Effector memory CD4-positive, alpha-beta T cell (primary cell): ENCODE measurements around the gene CCDC92B.

Source experiments
- DNase-seq, 3 donors: peaks; one replicate each; pipeline ENCODE4 v3.0.0-alpha.2; 2020
- H3K27ac ChIP-seq: 2 replicates; pipeline ENCODE4 v1.7.0; 2013; ENCODE audit warnings: mild to moderate bottlenecking, low read length, moderate library complexity; ENCODE audit not compliant: insufficient read depth, poor library complexity, severe bottlenecking
- H3K27me3 ChIP-seq: replicated peaks from 2 replicates; pipeline ENCODE4 v1.7.0; 2013; ENCODE audit warnings: mild to moderate bottlenecking, low read length; ENCODE audit not compliant: insufficient read depth, control insufficient read depth, poor library complexity, severe bottlenecking
- H3K36me3 ChIP-seq: 2 replicates; pipeline ENCODE4 v1.7.0; 2013; ENCODE audit warnings: mild to moderate bottlenecking, low read length, moderate library complexity; ENCODE audit not compliant: control insufficient read depth, insufficient read depth
- H3K4me1 ChIP-seq: 2 replicates; pipeline ENCODE4 v1.7.0; 2013; ENCODE audit warnings: low read length, mild to moderate bottlenecking; ENCODE audit not compliant: control insufficient read depth, insufficient read depth, poor library complexity, severe bottlenecking
- H3K4me3 ChIP-seq: 2 replicates; pipeline ENCODE4 v1.7.0; 2013; ENCODE audit warnings: low read length, low read depth, mild to moderate bottlenecking; ENCODE audit not compliant: insufficient read depth, poor library complexity, severe bottlenecking
- H3K9me3 ChIP-seq: 2 replicates; pipeline ENCODE4 v1.7.0; 2013; ENCODE audit warnings: mild to moderate bottlenecking, low read length, moderate library complexity; ENCODE audit not compliant: control insufficient read depth

The CCDC92B gene

DNA sequence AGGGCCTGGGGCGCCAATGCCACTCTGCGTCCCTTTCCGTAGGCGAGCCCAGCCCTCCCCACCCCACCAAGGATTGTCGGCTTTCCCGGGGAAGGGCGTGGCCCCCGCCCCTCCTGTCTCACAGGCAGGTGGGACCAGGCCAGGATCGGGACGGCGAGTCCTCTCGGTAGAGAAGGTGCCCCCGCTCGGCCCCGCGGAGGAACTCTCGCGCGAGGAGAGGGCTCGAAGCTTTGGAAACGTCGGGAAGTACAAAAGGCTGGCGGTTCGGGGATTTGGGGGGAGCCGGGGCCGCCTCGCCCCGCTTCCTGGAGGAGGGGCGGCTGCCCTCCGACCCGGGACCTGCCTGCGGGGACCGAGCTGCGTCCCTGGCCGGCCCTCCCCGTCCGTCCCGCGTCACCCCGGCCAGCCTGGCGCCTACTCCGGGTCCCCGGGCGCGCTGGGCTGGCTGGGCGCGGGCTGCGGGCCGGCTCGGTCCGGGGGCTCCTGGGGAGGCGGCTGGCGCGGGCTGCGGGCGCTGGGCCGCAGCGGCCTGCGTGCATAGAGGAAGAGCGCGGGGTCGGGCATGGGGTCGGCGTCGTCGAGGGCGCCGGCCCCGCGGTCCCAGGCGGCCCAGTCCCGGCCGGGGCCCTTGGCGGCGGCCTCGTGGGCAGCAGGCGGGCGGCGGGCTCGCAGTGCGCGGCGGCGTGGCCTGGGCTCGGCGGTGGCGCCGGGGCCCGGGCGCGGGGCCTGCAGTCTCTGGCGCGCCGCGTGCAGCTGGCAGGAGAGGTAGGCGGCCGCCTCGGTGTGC, 25.3 kb downstream of the CCDC92B start:
- H3K27ac ChIP-seq = no peak overlapping the region
- no peaks in the 10 kb centered on the region for H3K9me3 ChIP-seq
- no peaks in the 10 kb centered on the region for H3K36me3 ChIP-seq
- no peaks in the 10 kb centered on the region for H3K27me3 ChIP-seq
- no peaks in the 10 kb centered on the region for H3K4me1 ChIP-seq
- H3K4me3 ChIP-seq = no peak overlapping the region
- no peak for DNase-seq

GRCh38 chr17:2723505-2723996, 25.9 kb downstream of the CCDC92B start:
- Histone ChIP-seq H3K4me3 (no peak overlapping the region), H3K4me1 (no peaks in the 10 kb centered on the region), H3K27ac (no peak overlapping the region), H3K9me3 (no peaks in the 10 kb centered on the region), H3K27me3 (no peaks in the 10 kb centered on the region), H3K36me3 (no peaks in the 10 kb centered on the region)
- no peak for DNase-seq

DNA sequence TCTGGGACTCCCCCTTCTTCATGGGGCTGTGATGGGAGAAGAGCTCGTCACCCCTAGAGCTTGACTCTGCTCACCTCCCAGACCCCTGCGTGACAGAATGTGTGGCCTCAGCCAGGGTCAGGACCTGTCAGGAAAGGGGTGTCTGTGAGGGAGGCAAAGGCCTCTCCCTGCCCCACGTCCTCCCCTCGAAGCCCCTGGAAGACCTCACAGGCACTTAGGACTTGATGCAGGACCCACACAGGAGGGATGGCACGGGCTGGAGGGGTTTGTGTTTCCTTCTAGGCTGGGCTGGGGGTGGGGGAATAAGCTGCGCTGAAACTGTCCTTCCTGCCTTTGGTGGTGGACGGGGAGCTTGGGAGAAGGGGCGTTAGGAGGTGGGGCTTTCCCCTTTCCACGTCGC, 26.8 kb downstream of the CCDC92B start:
- H3K4me1 ChIP-seq = no peaks in the 10 kb centered on the region
- H3K4me3 ChIP-seq = no peak overlapping the region
- H3K27ac ChIP-seq = no peak overlapping the region
- H3K27me3 ChIP-seq = no peaks in the 10 kb centered on the region
- no peaks in the 10 kb centered on the region for H3K9me3 ChIP-seq
- DNase-seq = no peak
- H3K36me3 ChIP-seq = no peaks in the 10 kb centered on the region

- no peaks in the 10 kb centered on the region for H3K4me1 ChIP-seq
- DNase-seq = no peak
- no peaks in the 10 kb centered on the region for H3K27me3 ChIP-seq
- H3K36me3 ChIP-seq = no peaks in the 10 kb centered on the region
- no peak overlapping the region for H3K27ac ChIP-seq
- H3K4me3 ChIP-seq = no peak overlapping the region
- H3K9me3 ChIP-seq = no peaks in the 10 kb centered on the region
These were observed 27.8 kb downstream of the CCDC92B start for GRCh38 chr17:2721603-2722002.

- Histone ChIP-seq H3K4me3 (no peak overlapping the region), H3K36me3 (no peaks in the 10 kb centered on the region), H3K9me3 (no peaks in the 10 kb centered on the region), H3K27me3 (no peaks in the 10 kb centered on the region), H3K4me1 (no peaks in the 10 kb centered on the region), H3K27ac (no peak overlapping the region)
- no peak for DNase-seq
These were observed 29.6 kb downstream of the CCDC92B start for GRCh38 chr17:2719861-2720260.

- H3K9me3 ChIP-seq = no peaks in the 10 kb centered on the region
- H3K27ac ChIP-seq = no peak overlapping the region
- no peak for DNase-seq
- H3K36me3 ChIP-seq = no peaks in the 10 kb centered on the region
- H3K4me3 ChIP-seq = no peak overlapping the region
- H3K27me3 ChIP-seq = no peaks in the 10 kb centered on the region
- H3K4me1 ChIP-seq = no peaks in the 10 kb centered on the region
These were observed 31.1 kb downstream of the CCDC92B start for GRCh38 chr17:2718150-2718938.

GRCh38 chr17:2716649-2717048, 32.8 kb downstream of the CCDC92B start:
- no peak overlapping the region for H3K4me3 ChIP-seq
- no peaks in the 10 kb centered on the region for H3K36me3 ChIP-seq
- H3K4me1 ChIP-seq = peaks cover 8% of the 10 kb centered on the region
- DNase-seq = no peak
- H3K9me3 ChIP-seq = no peaks in the 10 kb centered on the region
- H3K27ac ChIP-seq = no peak overlapping the region
- H3K27me3 ChIP-seq = no peaks in the 10 kb centered on the region

- Histone ChIP-seq H3K27me3 (no peaks in the 10 kb centered on the region), H3K4me1 (peaks cover 26% of the 10 kb centered on the region), H3K36me3 (no peaks in the 10 kb centered on the region), H3K27ac (no peak overlapping the region), H3K4me3 (no peak overlapping the region), H3K9me3 (no peaks in the 10 kb centered on the region)
- no peak for DNase-seq
These were observed 35.6 kb downstream of the CCDC92B start for GRCh38 chr17:2713881-2714280.

DNA sequence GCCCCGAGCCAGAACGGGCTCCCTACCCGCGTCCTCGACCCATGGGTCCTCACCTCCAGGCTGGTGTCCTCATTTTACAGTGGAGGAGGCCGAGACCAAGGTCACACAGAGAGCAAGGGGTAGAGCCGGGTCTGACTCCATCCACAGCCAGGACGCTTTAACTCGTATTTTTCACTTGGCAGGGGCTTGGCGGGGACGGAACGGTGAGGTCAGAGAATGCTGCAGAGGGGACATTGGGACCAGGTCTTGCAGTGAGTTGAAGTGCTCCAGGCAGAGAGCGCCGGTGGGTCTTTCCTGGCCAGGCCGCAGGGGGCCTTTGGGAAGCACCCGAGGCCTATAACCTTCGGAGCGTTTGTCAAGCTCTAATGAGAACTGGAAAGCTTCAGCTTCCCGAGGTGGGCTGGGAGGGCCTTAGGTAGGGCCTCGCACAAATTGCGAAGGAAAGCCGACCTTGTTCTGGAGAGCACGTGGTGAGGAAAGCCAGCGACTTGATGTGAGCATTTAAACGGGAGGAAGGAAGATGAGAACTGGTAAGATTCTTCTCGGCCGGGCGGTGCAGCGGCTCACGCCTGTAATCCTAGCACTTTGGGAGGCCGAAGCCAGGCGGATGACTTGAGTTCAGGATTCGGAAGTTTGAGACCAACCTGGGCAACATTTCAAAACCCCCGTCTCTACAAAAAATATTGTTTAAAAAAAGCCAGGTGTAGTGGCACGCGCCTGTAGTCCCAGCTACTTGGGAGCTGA, 37.0 kb downstream of the CCDC92B start:
- Histone ChIP-seq H3K27me3 (no peaks in the 10 kb centered on the region), H3K9me3 (no peaks in the 10 kb centered on the region), H3K27ac (peak overlapping the region; percentile 49), H3K4me3 (peak overlapping the region; percentile 69), H3K4me1 (peaks cover 26% of the 10 kb centered on the region), H3K36me3 (no peaks in the 10 kb centered on the region)
- DNase-seq = no peak
